Stimulated activated effector memory CD8-positive, alpha-beta T cell treated with anti-CD3 and anti-CD28 coated beads, Interleukin-12 subunit alpha, Interleukin-12 subunit beta, amount 100 ng/mL, for 72 hours (primary cell): ENCODE data around the gene ARL8B.
"Not testable (repeated sequence)": the region's sequence is repeated elsewhere in the genome, so short reads cannot be mapped to it uniquely, and the experiment has no call there.

Experiments used
- ATAC-seq: fragments of 150-1000 bp; cut with Tn5 transposase; 2 replicates; pipeline ENCODE4 v1.10.0; 2021
- DNase-seq, 2 donors: peaks; one replicate each; pipeline ENCODE4 v3.0.0; 2021 to 2022; ENCODE audit warnings: low spot score in 2 of 2
- H3K27ac Mint-ChIP-seq: one replicate; pipeline ENCODE4 v1.8.0; 2022; ENCODE audit warnings: mild to moderate bottlenecking, mixed read lengths
- H3K36me3 Mint-ChIP-seq: one replicate; pipeline ENCODE4 v1.8.0; 2022; ENCODE audit warnings: mild to moderate bottlenecking, mixed read lengths
- H3K4me1 Mint-ChIP-seq: one replicate; pipeline ENCODE4 v1.8.0; 2022; ENCODE audit warnings: mixed read lengths
- H3K4me3 Mint-ChIP-seq: one replicate; pipeline ENCODE4 v1.8.0; 2022; ENCODE audit warnings: mild to moderate bottlenecking, mixed read lengths
- H3K9me3 Mint-ChIP-seq: one replicate; pipeline ENCODE4 v1.8.0; 2022; ENCODE audit warnings: mixed read lengths

Gene ARL8B

DNA sequence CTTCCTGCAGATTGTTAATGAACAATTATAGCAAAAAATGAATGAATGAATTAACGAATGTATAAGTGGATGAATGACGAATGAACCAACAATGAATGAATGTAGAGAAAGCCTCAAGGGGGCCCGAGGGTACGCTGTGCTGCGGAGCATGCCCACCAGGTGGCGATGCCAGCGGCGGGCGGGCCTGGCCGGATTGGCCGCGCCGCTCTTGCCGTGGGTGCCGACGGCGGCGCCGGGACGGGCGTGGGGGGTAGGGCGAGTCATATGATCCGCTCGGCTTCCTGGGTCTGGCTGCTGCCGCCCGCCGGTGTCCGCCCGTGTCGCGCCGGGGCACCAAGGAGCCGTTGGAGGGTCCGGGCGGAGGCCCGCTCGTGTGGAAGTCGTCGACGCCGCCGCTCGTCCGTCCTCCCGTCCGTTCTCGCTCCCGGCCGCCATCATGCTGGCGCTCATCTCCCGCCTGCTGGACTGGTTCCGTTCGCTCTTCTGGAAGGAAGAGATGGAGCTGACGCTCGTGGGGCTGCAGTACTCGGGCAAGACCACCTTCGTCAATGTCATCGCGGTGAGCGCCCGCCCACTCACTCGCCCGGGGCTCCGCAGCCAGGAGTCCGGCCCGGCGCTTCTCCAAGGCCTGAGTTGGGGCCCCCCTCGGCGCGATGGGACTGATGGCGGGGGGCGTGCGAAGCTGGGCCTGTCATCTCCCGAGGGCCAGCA is at the start of gene ARL8B:
Gene ARL8B, plus strand, starts transcription at position 263 of the 711 bp plus-strand sequence. Its CDS starts 174 bp downstream, at position 437.
- peaks cover 37% of the 10 kb centered on the region for H3K36me3 Mint-ChIP-seq
- peaks cover 32% of the 10 kb centered on the region for H3K4me1 Mint-ChIP-seq
- DNase-seq (peak; percentile 97 to 98), ATAC-seq (peak; percentile 93)
- H3K4me3 Mint-ChIP-seq, result peak within 1 kb of the TSS; percentile 69
- H3K9me3 Mint-ChIP-seq, result no peaks in the 10 kb centered on the region
- H3K27ac Mint-ChIP-seq, result peak within 1 kb of the TSS; percentile 66

DNA sequence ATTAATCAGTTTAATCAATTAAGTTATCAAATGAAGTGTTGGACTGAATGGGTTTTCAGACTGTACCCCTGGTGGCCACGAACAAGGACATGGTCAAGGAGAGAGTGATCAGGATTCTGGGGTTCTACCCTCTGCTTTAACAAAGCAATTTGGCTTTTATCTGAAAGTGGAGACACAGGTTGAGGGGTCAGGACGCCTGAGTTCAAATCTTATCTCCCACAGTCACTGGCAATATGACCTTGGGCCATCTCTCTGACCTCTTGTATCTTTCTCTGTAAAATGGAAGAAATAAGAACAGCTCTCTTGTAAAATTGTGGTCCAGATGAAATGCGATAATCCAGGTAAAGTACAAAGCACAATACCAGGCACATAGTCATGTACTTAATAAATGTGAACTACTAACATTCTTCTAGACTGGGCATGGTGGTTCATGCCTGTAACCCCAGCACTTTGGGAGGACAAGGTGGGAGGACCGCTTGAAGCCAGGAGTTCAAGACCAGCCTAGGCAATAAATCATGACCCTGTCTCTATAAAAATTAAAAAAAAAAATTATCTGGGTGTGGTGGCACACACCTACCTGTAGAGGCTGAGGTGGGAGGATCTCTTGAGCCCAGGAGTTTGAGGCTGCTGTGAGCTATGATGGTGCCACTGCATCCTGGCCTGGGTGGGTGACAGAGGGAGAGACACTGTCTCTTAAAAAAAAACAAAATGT is 48.6 kb upstream of the ARL8B start:
- Mint-ChIP-seq H3K9me3 (no peaks in the 10 kb centered on the region), H3K4me1 (peaks cover 7% of the 10 kb centered on the region), H3K27ac (no peak overlapping the region), H3K4me3 (no peak overlapping the region), H3K36me3 (no peaks in the 10 kb centered on the region)
- DNase-seq (no peak), ATAC-seq (no peak)

GRCh38 chr3:5078151-5078550 is 43.9 kb upstream of the ARL8B start:
- ATAC-seq (no peak), DNase-seq (no peak)
- no peaks in the 10 kb centered on the region for H3K9me3 Mint-ChIP-seq
- H3K27ac Mint-ChIP-seq, result no peak overlapping the region
- no peaks in the 10 kb centered on the region for H3K36me3 Mint-ChIP-seq
- H3K4me3 Mint-ChIP-seq, result no peak overlapping the region
- H3K4me1 Mint-ChIP-seq, result no peaks in the 10 kb centered on the region

DNA sequence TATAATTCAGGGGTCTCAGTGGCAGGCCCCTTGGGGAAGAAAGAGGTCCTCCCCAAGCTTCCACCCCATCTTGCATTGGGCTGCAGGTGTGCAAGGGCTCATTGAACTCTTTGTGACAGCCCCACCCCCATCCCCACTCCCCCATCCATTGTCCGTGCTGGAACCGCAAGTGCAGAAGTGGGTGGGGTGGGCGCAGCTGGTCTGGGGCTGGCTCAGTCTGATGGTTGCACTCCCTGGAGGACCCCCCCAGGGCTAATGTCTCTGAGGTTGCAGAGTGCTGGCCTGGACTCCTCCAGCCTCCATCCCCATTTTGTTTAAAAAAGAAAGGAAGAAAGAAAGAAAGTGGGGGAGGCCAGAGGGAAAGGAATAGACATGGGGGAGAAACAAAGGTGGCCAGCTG is 42.3 kb upstream of the ARL8B start:
- H3K36me3 Mint-ChIP-seq, result no peaks in the 10 kb centered on the region
- H3K4me3 Mint-ChIP-seq, result no peak overlapping the region
- no peak for DNase-seq
- no peak overlapping the region for H3K27ac Mint-ChIP-seq
- no peaks in the 10 kb centered on the region for H3K4me1 Mint-ChIP-seq
- no peaks in the 10 kb centered on the region for H3K9me3 Mint-ChIP-seq
- no peak for ATAC-seq

DNA sequence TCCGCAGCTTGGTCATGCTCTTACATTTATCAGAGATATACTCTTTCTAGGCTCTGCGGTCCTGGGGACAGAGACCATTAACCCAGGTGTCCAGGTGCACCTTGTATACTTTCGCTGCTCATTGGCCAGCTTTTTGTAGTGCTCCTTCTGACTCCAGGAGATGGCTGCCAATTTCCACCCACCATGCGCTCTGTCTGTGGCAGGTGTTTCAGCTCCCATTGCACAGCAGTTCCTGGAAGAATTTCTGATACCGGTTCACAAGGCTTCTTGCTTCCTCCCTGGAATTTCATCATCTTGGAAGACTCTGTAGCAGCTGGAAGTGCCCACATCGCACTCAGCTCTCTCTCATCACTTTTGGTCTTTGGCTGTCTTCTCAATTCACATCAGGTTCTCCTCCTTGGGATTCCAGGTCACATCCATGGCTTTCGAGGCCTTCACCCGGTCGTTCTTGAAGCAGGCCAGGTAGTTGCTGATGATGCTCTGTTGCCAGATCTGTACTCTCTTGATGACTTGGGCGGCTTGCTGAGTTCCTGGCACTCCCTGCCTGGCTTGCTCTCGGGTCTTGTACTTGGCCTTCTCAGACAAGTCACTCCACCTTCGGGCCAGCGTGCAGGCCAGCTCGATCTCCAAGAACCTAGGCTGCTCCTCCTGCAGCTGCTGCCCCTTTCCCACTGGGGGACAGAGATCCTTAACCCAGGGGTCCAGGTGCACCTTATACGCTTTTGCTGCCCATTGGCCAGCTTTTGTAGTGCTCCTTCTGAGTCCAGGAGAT is 41.1 kb upstream of the ARL8B start:
- peak overlapping the region; percentile 26 for H3K27ac Mint-ChIP-seq
- H3K36me3 Mint-ChIP-seq, result no peaks in the 10 kb centered on the region
- no peak overlapping the region for H3K4me3 Mint-ChIP-seq
- no peaks in the 10 kb centered on the region for H3K9me3 Mint-ChIP-seq
- no peak for ATAC-seq
- no peak for DNase-seq
- H3K4me1 Mint-ChIP-seq, result no peaks in the 10 kb centered on the region

- not testable (repeated sequence) for H3K27ac Mint-ChIP-seq, H3K4me3 Mint-ChIP-seq
Observed at GRCh38 chr3:5081973-5082788, 39.9 kb upstream of the ARL8B start.

GRCh38 chr3:5082789-5083115 is 39.3 kb upstream of the ARL8B start:
- Mint-ChIP-seq H3K9me3 (no peaks in the 10 kb centered on the region), H3K4me1 (no peaks in the 10 kb centered on the region), H3K36me3 (no peaks in the 10 kb centered on the region), H3K27ac (no peak overlapping the region), H3K4me3 (no peak overlapping the region)
- ATAC-seq (no peak), DNase-seq (no peak)

More at GRCh38 chr3:5081973-5082788, 39.9 kb upstream of the ARL8B start:
- H3K9me3 Mint-ChIP-seq, DNase-seq, H3K36me3 Mint-ChIP-seq, H3K4me1 Mint-ChIP-seq, ATAC-seq: not testable (repeated sequence)

GRCh38 chr3:5084224-5084623 is 37.9 kb upstream of the ARL8B start:
- H3K4me3 Mint-ChIP-seq, result no peak overlapping the region
- no peaks in the 10 kb centered on the region for H3K4me1 Mint-ChIP-seq
- no peak overlapping the region for H3K27ac Mint-ChIP-seq
- no peaks in the 10 kb centered on the region for H3K9me3 Mint-ChIP-seq
- ATAC-seq (no peak), DNase-seq (no peak)
- no peaks in the 10 kb centered on the region for H3K36me3 Mint-ChIP-seq

DNA sequence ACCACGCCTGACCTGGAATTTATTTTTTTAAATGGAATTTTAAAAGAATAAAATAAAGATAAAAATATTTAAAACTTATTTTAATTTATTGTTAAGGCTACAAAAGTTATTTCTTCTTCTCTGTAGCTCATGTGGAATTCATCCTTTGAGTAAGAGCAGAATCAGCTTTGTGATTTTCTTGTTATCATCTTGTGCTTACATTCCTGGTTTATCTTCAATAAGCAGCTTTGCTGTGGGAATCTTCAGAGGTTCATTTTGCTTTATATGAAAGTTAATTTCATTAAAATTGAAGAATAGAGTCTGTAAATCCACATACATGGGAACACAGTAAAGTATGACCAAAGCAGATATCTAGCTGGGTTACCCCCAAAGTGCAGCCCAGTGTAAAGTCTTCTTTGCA is 35.4 kb upstream of the ARL8B start:
- DNase-seq (no peak), ATAC-seq (no peak)
- no peaks in the 10 kb centered on the region for H3K4me1 Mint-ChIP-seq
- no peak overlapping the region for H3K4me3 Mint-ChIP-seq
- no peaks in the 10 kb centered on the region for H3K36me3 Mint-ChIP-seq
- H3K27ac Mint-ChIP-seq, result no peak overlapping the region
- H3K9me3 Mint-ChIP-seq, result no peaks in the 10 kb centered on the region

- no peaks in the 10 kb centered on the region for H3K9me3 Mint-ChIP-seq
- DNase-seq (no peak), ATAC-seq (no peak)
- H3K36me3 Mint-ChIP-seq, result no peaks in the 10 kb centered on the region
- no peak overlapping the region for H3K4me3 Mint-ChIP-seq
- no peaks in the 10 kb centered on the region for H3K4me1 Mint-ChIP-seq
- no peak overlapping the region for H3K27ac Mint-ChIP-seq
Observed at GRCh38 chr3:5087209-5087608, 34.9 kb upstream of the ARL8B start.

- DNase-seq (no peak), ATAC-seq (no peak)
- no peaks in the 10 kb centered on the region for H3K36me3 Mint-ChIP-seq
- no peak overlapping the region for H3K4me3 Mint-ChIP-seq
- no peaks in the 10 kb centered on the region for H3K9me3 Mint-ChIP-seq
- peak overlapping the region; percentile 7 for H3K27ac Mint-ChIP-seq
- H3K4me1 Mint-ChIP-seq, result no peaks in the 10 kb centered on the region
Observed at GRCh38 chr3:5090197-5090596, 31.9 kb upstream of the ARL8B start.

DNA sequence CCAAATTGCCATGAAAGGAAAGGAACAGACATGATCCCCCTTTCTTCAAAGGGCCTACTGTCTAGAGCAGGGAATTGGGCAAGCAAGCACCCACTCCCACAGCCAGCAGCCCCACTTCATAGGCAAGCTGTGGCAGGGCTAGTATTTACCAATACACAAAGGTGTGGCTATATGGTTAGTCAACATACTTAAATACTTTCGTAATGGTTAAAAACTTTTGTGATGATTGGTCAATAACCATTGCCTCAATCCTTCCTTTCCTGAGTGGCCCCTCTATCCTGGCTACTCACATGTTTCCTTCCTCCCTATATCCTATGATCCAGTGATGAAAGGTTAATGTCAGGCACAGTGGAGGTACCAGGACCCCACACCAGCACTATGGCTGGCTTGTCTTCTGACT is 30.1 kb upstream of the ARL8B start:
- DNase-seq (no peak), ATAC-seq (no peak)
- Mint-ChIP-seq H3K4me3 (no peak overlapping the region), H3K27ac (peak overlapping the region; percentile 8), H3K9me3 (no peaks in the 10 kb centered on the region), H3K4me1 (peaks cover 5% of the 10 kb centered on the region), H3K36me3 (no peaks in the 10 kb centered on the region)

DNA sequence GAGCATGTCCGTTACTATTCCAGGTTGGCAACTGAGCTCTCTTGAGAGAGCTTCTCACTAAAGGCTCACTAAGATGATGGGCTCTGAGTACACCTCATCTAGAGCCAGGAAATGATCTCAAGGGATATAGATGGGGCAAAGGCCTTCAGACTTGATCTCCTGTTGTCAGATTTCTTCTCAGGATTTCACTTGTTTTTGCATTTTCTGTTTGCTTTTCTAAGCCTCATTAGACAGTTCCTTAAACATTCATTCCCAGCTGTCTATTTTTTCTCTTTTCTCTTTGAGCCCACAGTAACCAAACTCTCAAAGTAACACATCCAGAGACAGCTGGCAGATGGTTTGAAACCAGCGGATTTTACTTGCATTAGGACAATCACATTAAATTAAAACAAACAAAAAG is 28.4 kb upstream of the ARL8B start:
- no peak for ATAC-seq
- H3K9me3 Mint-ChIP-seq, result no peaks in the 10 kb centered on the region
- peaks cover 5% of the 10 kb centered on the region for H3K4me1 Mint-ChIP-seq
- H3K27ac Mint-ChIP-seq, result no peak overlapping the region
- DNase-seq, result no peak
- no peak overlapping the region for H3K4me3 Mint-ChIP-seq
- H3K36me3 Mint-ChIP-seq, result no peaks in the 10 kb centered on the region

DNA sequence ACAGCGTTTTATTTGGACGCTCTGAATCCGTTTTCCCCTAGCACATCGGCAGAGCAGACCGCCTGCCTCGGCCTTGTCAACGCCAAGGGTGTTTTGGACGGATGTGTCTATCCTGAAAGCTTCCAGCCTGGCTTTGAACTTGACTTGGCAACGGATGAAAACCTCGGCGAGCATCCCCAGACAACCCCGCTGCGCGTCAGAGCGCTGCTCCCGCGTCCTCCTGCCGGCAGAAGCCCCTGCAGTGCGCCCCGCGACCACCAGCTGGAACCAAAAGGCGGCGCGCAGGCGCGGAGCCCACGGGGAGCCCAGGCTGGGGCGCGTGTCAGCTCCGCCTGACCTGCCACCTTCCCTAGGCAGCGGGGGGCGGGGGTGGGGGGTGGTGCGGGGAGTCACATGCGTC is 26.2 kb upstream of the ARL8B start:
- DNase-seq (no peak), ATAC-seq (no peak)
- H3K9me3 Mint-ChIP-seq, result no peaks in the 10 kb centered on the region
- H3K27ac Mint-ChIP-seq, result no peak overlapping the region
- H3K4me3 Mint-ChIP-seq, result no peak overlapping the region
- no peaks in the 10 kb centered on the region for H3K36me3 Mint-ChIP-seq
- peaks cover 5% of the 10 kb centered on the region for H3K4me1 Mint-ChIP-seq

- H3K4me3 Mint-ChIP-seq, result no peak overlapping the region
- no peaks in the 10 kb centered on the region for H3K9me3 Mint-ChIP-seq
- no peaks in the 10 kb centered on the region for H3K36me3 Mint-ChIP-seq
- no peak for ATAC-seq
- no peak for DNase-seq
- H3K4me1 Mint-ChIP-seq, result peaks cover 5% of the 10 kb centered on the region
- no peak overlapping the region for H3K27ac Mint-ChIP-seq
Observed at GRCh38 chr3:5096336-5097008, 25.6 kb upstream of the ARL8B start.
